ENCODE data around the gene CYP4B1.
"Not testable (repeated sequence)": the region's sequence is repeated elsewhere in the genome, so short reads cannot be mapped to it uniquely, and the experiment has no call there.

Gene CYP4B1

GRCh38 chr1:46817814-46818213 is 19.0 kb downstream of the CYP4B1 start:
- no peak for DNase-seq

DNA sequence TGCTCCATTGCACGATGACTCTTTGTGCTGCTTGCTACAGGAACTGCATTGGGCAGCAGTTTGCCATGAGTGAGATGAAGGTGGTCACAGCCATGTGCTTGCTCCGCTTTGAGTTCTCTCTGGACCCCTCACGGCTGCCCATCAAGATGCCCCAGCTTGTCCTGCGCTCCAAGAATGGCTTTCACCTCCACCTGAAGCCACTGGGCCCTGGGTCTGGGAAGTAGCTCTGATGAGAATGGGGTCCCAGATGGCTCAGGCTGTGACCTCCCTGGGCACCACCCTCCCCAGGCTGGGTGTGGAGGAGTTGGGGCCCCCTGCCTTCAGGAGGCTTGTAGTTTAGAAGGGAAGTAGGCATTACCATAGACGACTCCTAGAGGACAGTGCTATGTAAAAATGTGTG is 19.7 kb downstream of the CYP4B1 start:
- DNase-seq = no peak

GRCh38 chr1:46819335-46819734 is 20.5 kb downstream of the CYP4B1 start:
- DNase-seq = no peak

DNA sequence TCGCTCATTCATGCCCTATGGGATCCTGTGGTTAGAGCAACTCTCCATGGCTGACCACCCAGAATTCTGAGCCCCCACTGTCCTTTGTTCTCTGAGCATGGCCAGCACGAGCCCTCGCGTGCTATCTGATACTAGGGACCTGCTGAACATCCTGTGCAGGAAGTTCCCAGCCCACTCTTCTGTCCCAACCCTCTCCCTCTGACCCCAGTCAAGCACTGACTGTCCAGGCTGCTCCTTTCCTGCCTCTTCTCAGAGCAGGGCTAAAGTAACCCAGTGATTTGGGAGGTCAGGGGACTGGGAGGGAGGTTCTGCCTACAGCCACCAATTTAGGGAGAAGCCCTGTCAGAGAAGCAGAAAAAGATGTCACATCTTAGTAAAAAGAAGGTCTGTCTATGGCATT is 21.2 kb downstream of the CYP4B1 start:
- no peak for DNase-seq

- DNase-seq = no peak
These were observed 21.8 kb downstream of the CYP4B1 start for GRCh38 chr1:46820560-46821060.

DNA sequence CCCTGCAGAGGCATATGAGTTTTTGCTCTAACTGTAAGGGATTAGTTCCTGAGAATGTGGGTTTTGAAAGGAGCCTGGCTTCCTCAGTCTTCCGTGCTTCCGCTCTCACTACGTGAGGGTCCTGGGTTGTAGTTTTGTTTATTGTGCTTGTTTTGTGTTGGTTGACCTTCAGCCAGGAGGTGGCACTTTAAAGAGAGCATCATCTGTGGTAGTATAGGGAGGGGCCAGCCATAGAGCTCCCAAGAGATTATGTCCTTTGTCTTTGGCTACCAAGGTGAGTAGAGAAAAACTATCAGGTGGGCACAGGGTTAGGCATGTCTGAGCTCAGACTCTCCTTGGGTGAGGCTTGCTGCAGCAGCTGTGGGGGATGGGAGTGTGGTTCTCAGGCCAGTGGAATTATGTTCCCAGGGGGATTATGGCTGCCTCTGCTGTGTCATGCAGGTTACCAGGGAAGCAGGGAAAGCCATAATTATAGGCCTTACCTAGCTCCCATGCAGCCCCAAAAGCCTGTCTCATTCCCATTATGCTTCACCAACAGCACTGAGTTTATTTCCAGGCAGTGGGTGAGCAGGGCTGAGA is 23.5 kb downstream of the CYP4B1 start:
- DNase-seq = peak; percentile 49

DNA sequence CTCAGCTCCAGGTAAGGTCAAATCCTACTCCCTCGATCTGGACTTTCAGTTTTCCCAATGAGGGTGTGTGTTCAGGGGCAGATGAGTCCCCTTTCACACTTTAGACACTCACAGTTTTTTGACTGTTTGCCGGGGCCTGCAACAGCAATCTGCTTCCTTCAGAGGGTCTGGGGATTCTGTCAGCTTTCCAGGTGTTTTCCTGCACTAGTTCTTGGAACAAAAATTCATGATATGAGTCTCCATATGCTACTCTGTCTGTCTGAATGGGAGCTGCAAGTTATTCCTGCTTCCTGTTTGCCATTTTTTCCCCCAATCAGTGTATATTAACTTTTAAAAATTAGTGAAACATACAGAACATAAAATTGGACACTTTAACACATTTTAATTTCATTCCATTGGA is 24.3 kb downstream of the CYP4B1 start:
- no peak for DNase-seq

- not testable (repeated sequence) for DNase-seq
These were observed 28.0 kb downstream of the CYP4B1 start for GRCh38 chr1:46826892-46827291.

- no peak for DNase-seq
These were observed 31.9 kb downstream of the CYP4B1 start for GRCh38 chr1:46830665-46831322.

- DNase-seq = not testable (repeated sequence)
These were observed 36.6 kb downstream of the CYP4B1 start for GRCh38 chr1:46835469-46835868.

DNA sequence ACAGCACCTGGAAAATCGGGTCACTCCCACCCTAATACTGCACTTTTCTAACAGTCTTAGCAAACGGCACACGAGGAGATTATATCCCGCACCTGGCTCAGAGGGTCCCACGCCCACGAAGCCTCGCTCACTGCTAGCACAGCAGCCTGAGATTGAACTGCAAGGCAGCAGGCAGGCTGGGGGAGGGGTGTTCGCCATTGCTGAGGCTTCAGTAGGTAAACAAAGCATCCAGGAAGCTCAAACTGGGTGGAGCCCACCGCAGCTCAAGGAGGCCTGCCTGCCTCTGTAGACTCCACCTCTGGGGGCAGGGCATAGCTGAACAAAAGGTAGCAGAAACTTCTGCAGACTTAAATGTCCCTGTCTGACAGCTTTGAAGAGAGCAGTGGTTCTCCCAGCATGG is 47.5 kb downstream of the CYP4B1 start:
- not testable (repeated sequence) for DNase-seq

GRCh38 chr1:46857660-46858065 is 58.8 kb downstream of the CYP4B1 start:
- not testable (repeated sequence) for DNase-seq

DNA sequence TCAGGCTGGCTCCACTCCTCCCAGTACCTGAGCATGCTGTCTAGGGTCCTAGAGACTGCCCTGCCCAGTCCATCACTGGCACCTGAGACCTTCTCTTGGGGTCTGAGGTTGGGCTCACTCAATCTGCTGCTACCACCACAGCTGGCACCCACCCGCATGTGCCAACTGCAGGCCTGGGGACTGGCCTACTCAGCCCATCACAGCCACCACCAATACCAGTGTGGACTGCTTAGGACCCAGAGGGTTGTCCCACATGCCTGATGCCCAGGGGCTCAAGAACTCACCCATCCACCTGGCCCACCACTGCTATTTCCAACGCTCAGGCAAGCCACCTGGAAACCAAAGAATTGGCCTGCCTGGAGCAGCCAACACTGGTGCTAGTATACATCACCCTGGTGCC is 63.5 kb downstream of the CYP4B1 start:
- no peak for DNase-seq

All from NCI-H1436 (cell line).